ENCODE measurements around the gene COQ8A.
"Not testable (repeated sequence)": the region's sequence is repeated elsewhere in the genome, so short reads cannot be mapped to it uniquely, and the experiment has no call there.

The COQ8A gene

DNA sequence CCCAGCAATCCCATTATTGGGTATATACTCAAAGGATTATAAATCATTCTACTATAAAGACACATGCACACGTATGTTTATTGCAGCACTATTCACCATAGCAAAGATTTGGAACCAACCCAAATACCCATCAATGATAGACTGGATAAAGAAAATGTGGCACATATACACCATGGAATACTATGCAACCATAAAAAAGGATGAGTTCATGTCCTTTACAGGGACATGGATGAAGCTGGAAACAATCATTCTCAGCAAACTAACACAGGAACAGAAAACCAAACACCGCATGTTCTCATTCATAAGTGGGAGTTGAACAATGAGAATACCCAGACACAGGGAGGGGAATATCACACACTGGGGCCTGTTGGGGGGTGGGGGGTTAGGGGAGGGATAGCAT, 59.5 kb downstream of the COQ8A start:
- not testable (repeated sequence) for H3K27me3 ChIP-seq (ENCODE audit: insufficient read depth, poor library complexity, severe bottlenecking); H3K4me3 ChIP-seq (replicated peaks; ENCODE audit: insufficient read depth, low read length); DNase-seq (ENCODE audit: low read depth in 1 of 2, low spot score in 1 of 2); H3K27ac ChIP-seq (replicated peaks)

DNA sequence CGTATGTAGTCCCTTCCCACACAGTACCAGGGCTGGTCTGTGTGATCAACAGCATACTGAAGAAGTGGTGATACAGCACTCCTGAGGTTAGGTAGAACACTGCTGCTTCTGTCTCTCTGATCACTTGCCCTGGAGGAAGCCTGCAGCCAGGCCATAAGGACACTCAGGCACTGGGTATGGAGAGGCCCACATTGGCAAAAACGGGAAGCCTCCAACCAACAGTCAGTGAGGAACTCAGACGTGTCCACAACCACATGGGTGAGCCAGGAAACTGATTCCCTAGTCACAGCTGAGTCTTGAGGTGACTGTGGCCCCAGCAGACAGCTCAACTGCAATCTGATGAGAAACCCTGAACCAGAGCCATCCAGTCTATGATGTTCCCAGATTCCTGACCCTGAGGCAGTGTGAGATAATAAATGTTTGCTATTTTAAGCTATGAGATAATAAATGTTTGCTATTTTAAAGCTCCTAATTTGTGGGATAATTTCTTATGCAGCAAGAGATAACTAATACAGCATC, 62.5 kb downstream of the COQ8A start:
- Histone ChIP-seq H3K27ac (replicated peaks) (no peak overlapping the region), H3K4me3 (replicated peaks; ENCODE audit: insufficient read depth, low read length) (no peak overlapping the region), H3K27me3 (ENCODE audit: insufficient read depth, poor library complexity, severe bottlenecking) (no peaks in the 10 kb centered on the region)
- peak in 1 of 2 experiments; percentile 76 for DNase-seq (ENCODE audit: low read depth in 1 of 2, low spot score in 1 of 2)
- TF ChIP-seq SPI1 (IDR thresholded peaks at IDR 0.05; ENCODE audit: borderline replicate concordance, low read depth) = peak; percentile 90
- TF ChIP-seq POLR2AphosphoS5 (IDR thresholded peaks at IDR 0.05; ENCODE audit: low read depth) = no peak

DNA sequence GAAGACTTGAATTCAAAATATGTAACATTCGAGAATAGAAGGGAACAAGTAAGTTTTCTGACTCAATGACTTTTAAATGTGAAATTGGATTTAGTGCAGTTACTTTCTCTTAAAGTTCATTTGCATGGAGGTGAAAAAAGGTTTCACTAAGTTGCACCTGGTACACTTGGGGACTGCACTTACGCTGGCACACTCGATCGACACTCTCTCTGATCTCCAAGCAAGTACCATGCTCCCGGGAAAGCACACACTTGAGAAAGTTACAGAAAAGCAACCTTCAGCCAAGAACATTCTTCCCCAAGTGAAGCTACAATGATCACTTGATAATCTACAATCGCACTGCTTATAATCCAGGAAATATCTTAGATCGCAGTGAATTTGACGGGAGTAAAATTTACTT, 63.1 kb downstream of the COQ8A start:
- Histone ChIP-seq H3K27ac (replicated peaks) (no peak overlapping the region), H3K27me3 (ENCODE audit: insufficient read depth, poor library complexity, severe bottlenecking) (no peaks in the 10 kb centered on the region), H3K4me3 (replicated peaks; ENCODE audit: insufficient read depth, low read length) (no peak overlapping the region)
- no peak for DNase-seq (ENCODE audit: low read depth in 1 of 2, low spot score in 1 of 2)
- TF ChIP-seq, protein P1, sequence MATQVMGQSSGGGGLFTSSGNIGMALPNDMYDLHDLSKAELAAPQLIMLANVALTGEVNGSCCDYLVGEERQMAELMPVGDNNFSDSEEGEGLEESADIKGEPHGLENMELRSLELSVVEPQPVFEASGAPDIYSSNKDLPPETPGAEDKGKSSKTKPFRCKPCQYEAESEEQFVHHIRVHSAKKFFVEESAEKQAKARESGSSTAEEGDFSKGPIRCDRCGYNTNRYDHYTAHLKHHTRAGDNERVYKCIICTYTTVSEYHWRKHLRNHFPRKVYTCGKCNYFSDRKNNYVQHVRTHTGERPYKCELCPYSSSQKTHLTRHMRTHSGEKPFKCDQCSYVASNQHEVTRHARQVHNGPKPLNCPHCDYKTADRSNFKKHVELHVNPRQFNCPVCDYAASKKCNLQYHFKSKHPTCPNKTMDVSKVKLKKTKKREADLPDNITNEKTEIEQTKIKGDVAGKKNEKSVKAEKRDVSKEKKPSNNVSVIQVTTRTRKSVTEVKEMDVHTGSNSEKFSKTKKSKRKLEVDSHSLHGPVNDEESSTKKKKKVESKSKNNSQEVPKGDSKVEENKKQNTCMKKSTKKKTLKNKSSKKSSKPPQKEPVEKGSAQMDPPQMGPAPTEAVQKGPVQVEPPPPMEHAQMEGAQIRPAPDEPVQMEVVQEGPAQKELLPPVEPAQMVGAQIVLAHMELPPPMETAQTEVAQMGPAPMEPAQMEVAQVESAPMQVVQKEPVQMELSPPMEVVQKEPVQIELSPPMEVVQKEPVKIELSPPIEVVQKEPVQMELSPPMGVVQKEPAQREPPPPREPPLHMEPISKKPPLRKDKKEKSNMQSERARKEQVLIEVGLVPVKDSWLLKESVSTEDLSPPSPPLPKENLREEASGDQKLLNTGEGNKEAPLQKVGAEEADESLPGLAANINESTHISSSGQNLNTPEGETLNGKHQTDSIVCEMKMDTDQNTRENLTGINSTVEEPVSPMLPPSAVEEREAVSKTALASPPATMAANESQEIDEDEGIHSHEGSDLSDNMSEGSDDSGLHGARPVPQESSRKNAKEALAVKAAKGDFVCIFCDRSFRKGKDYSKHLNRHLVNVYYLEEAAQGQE (IDR thresholded peaks at IDR 0.05; ENCODE audit: insufficient replicate concordance, low read depth) = no peak
- TF ChIP-seq SPI1 (IDR thresholded peaks at IDR 0.05; ENCODE audit: borderline replicate concordance, low read depth) (no peak), GABPA (IDR thresholded peaks at IDR 0.05; ENCODE audit: low read depth) (no peak), POLR2AphosphoS5 (IDR thresholded peaks at IDR 0.05; ENCODE audit: low read depth) (no peak), CTCF (IDR thresholded peaks at IDR 0.05; ENCODE audit: insufficient read depth, low read length) (no peak)

DNA sequence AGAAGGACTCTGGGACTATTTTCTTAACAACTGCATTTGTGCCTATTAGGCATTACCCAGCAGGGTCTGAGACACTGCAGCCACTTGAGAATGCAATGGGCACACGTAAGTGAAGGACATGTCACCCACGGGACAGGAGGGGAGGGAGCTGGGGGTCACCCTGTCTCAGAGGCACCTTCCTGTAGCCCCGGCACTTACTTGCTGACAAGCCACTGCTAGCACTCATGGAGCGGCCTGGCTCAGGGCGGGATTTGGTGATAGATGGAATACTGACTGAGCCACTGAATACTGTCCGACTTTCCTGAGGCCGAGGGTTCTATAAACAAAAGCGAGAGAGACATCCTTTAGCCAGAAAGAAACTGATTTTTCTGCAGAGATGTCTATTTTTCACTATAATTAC, 64.7 kb downstream of the COQ8A start:
- Histone ChIP-seq H3K4me3 (replicated peaks; ENCODE audit: insufficient read depth, low read length) (no peak overlapping the region), H3K27ac (replicated peaks) (no peak overlapping the region), H3K27me3 (ENCODE audit: insufficient read depth, poor library complexity, severe bottlenecking) (no peaks in the 10 kb centered on the region)
- DNase-seq (ENCODE audit: low read depth in 1 of 2, low spot score in 1 of 2) = no peak
- TF ChIP-seq POLR2AphosphoS5 (IDR thresholded peaks at IDR 0.05; ENCODE audit: low read depth) (no peak), SPI1 (IDR thresholded peaks at IDR 0.05; ENCODE audit: borderline replicate concordance, low read depth) (no peak), GABPA (IDR thresholded peaks at IDR 0.05; ENCODE audit: low read depth) (no peak), CTCF (IDR thresholded peaks at IDR 0.05; ENCODE audit: insufficient read depth, low read length) (no peak)
- TF ChIP-seq, protein P1 (IDR thresholded peaks at IDR 0.05; ENCODE audit: insufficient replicate concordance, low read depth) = no peak

GRCh38 chr1:227006226-227006796, 66.2 kb downstream of the COQ8A start:
- no peak for DNase-seq (ENCODE audit: low read depth in 1 of 2, low spot score in 1 of 2)
- TF ChIP-seq CTCF (IDR thresholded peaks at IDR 0.05; ENCODE audit: insufficient read depth, low read length) = no peak
- no peaks in the 10 kb centered on the region for H3K27me3 ChIP-seq (ENCODE audit: insufficient read depth, poor library complexity, severe bottlenecking)
- no peak overlapping the region for H3K27ac ChIP-seq (replicated peaks)
- no peak overlapping the region for H3K4me3 ChIP-seq (replicated peaks; ENCODE audit: insufficient read depth, low read length)
